OCI-LY3 (cell line): Measurements from ENCODE around the gene STKLD1.
A peak's percentile ranks its signal among the peaks of the same experiment; 100 is the strongest.

Experiments used
- H2AFZ ChIP-seq: fragments of 200-600, 300-600 bp; shearing (Covaris generic); 2 replicates; pipeline ENCODE4 v1.6.0; 2014; ENCODE audit warnings: antibody characterized with exemption, low read depth, low read length
- H3K27ac ChIP-seq: fragments of 200-600, 300-600 bp; sonication (generic); 2 replicates; pipeline ENCODE4 v1.5.1; 2014; ENCODE audit warnings: mild to moderate bottlenecking, low read length, moderate library complexity, mixed read lengths
- H3K27me3 ChIP-seq: fragments of 200-600, 300-600 bp; sonication (generic); 2 replicates; pipeline ENCODE4 v1.6.1; 2014; ENCODE audit warnings: low read depth, low read length, mixed read lengths
- H3K36me3 ChIP-seq: fragments of 200-600, 300-600 bp; sonication (generic); replicated peaks from 2 replicates; pipeline ENCODE3; 2014; ENCODE audit warnings: low read depth, low read length, mixed read lengths
- H3K4me1 ChIP-seq: fragments of 300-600, 200-600 bp; sonication (generic); 2 replicates; pipeline ENCODE4 v1.6.1; 2014; ENCODE audit warnings: low read length, mixed read lengths
- H3K4me2 ChIP-seq: fragments of 200-600, 300-600 bp; sonication (generic); 2 replicates; pipeline ENCODE4 v1.6.1; 2014; ENCODE audit warnings: low read length, mixed read lengths
- H3K4me3 ChIP-seq: fragments of 300-600, 200-600 bp; sonication (generic); 2 replicates; pipeline ENCODE4 v1.5.1; 2014; ENCODE audit warnings: antibody characterized with exemption, mild to moderate bottlenecking, low read length, moderate library complexity
- H3K79me2 ChIP-seq: fragments of 300-600, 200-600 bp; shearing (Covaris generic); 2 replicates; pipeline ENCODE4 v1.6.1; 2014; ENCODE audit warnings: mild to moderate bottlenecking, low read length, mixed read lengths
- H3K9ac ChIP-seq: fragments of 300-600, 200-600 bp; shearing (Covaris generic); 2 replicates; pipeline ENCODE4 v1.6.0; 2014; ENCODE audit warnings: mild to moderate bottlenecking, low read length, moderate library complexity
- H3K9me3 ChIP-seq: fragments of 200-600, 300-600 bp; shearing (Covaris generic); 2 replicates; pipeline ENCODE4 v1.6.1; 2014; ENCODE audit warnings: low read length, mixed read lengths; ENCODE audit not compliant: insufficient read depth
- H4K20me1 ChIP-seq: fragments of 200-600, 300-600 bp; sonication (generic); 2 replicates; pipeline ENCODE4 v1.6.1; 2016; ENCODE audit warnings: low read length, mixed read lengths; ENCODE audit not compliant: insufficient read depth
- EZH2phosphoT487 ChIP-seq: fragments of 200-600 bp; shearing (Covaris generic); IDR thresholded peaks from 2 replicates; pipeline ENCODE4 v1.6.1; 2018; ENCODE audit warnings: antibody characterized with exemption, mixed run types, low read depth
- TF ChIP-seq, protein P1 (sequence below): fragments of 200-600, 300-600 bp; sonication (generic); IDR thresholded peaks from 2 replicates; pipeline ENCODE4 v1.5.1; 2014; ENCODE audit warnings: antibody characterized with exemption, low read length, low read depth

STKLD1 gene

GRCh38 chr9:133354766-133355165, 21.4 kb upstream of the STKLD1 start:
- Histone ChIP-seq H2AFZ (no peak overlapping the region), H3K79me2 (peaks cover 37% of the 10 kb centered on the region), H3K9me3 (no peaks in the 10 kb centered on the region), H4K20me1 (peaks cover 23% of the 10 kb centered on the region), H3K4me1 (peaks cover 18% of the 10 kb centered on the region), H3K27me3 (no peaks in the 10 kb centered on the region), H3K4me3 (no peak overlapping the region), H3K27ac (no peak overlapping the region), H3K36me3 (peaks cover 33% of the 10 kb centered on the region), H3K4me2 (peak overlapping the region; percentile 76), H3K9ac (no peak overlapping the region)
- TF ChIP-seq, protein P1, sequence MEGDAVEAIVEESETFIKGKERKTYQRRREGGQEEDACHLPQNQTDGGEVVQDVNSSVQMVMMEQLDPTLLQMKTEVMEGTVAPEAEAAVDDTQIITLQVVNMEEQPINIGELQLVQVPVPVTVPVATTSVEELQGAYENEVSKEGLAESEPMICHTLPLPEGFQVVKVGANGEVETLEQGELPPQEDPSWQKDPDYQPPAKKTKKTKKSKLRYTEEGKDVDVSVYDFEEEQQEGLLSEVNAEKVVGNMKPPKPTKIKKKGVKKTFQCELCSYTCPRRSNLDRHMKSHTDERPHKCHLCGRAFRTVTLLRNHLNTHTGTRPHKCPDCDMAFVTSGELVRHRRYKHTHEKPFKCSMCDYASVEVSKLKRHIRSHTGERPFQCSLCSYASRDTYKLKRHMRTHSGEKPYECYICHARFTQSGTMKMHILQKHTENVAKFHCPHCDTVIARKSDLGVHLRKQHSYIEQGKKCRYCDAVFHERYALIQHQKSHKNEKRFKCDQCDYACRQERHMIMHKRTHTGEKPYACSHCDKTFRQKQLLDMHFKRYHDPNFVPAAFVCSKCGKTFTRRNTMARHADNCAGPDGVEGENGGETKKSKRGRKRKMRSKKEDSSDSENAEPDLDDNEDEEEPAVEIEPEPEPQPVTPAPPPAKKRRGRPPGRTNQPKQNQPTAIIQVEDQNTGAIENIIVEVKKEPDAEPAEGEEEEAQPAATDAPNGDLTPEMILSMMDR = no peak
- TF ChIP-seq EZH2phosphoT487 = no peak

DNA sequence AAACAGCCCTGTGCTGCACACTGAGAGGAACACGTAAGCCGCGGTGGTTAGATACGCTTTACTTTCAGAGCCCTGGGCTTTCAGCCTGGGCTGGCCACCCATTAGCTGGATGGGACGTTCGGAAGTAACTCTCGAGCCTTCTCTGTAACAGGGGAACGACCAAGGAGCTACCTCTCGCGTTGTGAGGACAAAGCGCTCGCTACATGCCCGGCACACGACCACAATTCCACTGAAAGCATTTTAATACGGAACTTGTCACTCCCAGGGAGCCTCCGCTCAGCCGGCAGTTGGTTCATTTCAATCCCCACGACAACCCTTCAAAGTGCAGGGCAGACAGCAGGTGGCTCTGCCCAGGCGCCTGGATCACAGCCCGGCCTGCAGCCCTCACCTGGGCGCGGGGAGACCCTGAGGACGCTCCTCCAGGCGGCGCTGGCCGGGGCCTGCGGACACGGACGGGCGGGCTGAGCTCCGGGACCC, 20.2 kb upstream of the STKLD1 start:
- peaks cover 30% of the 10 kb centered on the region for H3K79me2 ChIP-seq
- no peak overlapping the region for H3K27ac ChIP-seq
- peaks cover 29% of the 10 kb centered on the region for H3K36me3 ChIP-seq
- no peak overlapping the region for H2AFZ ChIP-seq
- no peaks in the 10 kb centered on the region for H3K9me3 ChIP-seq
- peaks cover 16% of the 10 kb centered on the region for H3K4me1 ChIP-seq
- H3K4me3 ChIP-seq = peak overlapping the region; percentile 87
- H4K20me1 ChIP-seq = peaks cover 15% of the 10 kb centered on the region
- peak overlapping the region; percentile 76 for H3K4me2 ChIP-seq
- H3K27me3 ChIP-seq = no peaks in the 10 kb centered on the region
- TF ChIP-seq, protein P1 = no peak
- TF ChIP-seq EZH2phosphoT487 = no peak
- peak overlapping the region; percentile 63 for H3K9ac ChIP-seq

DNA sequence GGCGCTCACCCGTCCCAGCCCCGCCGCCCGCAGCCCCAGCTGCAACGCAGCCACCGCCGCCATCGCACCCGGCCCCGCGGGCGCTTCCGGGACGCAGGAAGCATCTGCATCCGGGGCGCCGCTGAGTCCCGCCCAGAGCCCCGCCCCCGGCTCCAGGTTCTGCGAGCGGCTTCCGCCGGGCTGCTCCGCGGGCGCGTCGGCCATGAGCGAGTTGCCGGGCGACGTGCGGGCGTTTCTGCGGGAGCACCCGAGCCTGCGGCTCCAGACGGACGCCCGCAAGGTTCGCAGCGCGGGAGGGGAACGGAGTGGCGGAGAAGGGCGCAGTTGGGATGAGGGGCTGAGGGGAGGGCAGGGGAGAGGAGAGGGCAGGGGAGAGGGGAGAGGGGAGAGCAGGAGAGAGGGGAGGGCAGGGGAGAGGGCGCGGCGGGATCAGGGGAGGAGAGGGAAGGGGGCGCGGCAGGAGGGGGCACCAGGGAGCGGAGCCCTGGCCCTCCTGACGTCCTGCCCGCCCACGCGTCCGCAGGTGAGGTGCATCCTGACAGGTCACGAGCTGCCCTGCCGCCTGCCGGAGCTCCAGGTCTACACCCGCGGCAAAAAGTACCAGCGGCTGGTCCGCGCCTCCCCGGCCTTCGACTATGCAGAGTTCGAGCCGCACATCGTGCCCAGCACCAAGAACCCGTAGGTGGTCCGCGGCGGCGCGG, 19.6 kb upstream of the STKLD1 start, which contains the start of the genes SURF1 and SURF2:
Gene SURF1, minus strand, starts transcription at position 97 of the 701 bp plus-strand sequence. Its CDS starts 34 bp downstream, at position 63.
Gene SURF2, plus strand, starts transcription at position 160 of the 701 bp plus-strand sequence. Its CDS starts 43 bp downstream, at position 203.
- H3K9me3 ChIP-seq = no peaks in the 10 kb centered on the region
- peaks cover 28% of the 10 kb centered on the region for H3K36me3 ChIP-seq
- H3K4me1 ChIP-seq = peaks cover 16% of the 10 kb centered on the region
- peak within 1 kb of the TSS; percentile 67 for H3K9ac ChIP-seq
- H3K27ac ChIP-seq = no peak within 1 kb of the TSS
- no peak within 1 kb of the TSS; the same call in 1 of the 2 replicates for H2AFZ ChIP-seq
- H3K4me3 ChIP-seq = peak within 1 kb of the TSS; percentile 87
- H3K27me3 ChIP-seq = no peaks in the 10 kb centered on the region
- peaks cover 30% of the 10 kb centered on the region for H3K79me2 ChIP-seq
- peak within 1 kb of the TSS; percentile 76 for H3K4me2 ChIP-seq
- no peak for TF ChIP-seq EZH2phosphoT487
- TF ChIP-seq, protein P1 = no peak
- H4K20me1 ChIP-seq = peaks cover 10% of the 10 kb centered on the region

DNA sequence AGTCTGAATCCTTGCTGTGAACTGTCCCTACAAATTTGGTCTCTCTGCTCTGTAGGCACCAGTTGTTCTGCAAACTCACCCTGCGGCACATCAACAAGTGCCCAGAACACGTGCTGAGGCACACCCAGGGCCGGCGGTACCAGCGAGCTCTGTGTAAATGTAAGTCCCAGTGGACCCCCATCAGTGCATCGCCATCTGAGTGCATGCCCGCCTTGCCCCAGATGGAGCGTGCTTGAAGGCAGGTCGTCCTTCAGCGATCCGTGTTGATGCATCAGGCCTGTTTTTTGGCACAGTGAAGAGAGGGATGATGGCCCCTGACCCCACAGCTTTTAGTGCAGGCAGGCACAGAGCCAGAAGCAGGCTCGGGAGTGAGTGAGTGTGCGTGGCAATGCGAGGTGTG, 18.5 kb upstream of the STKLD1 start:
- Histone ChIP-seq H3K4me1 (peaks cover 16% of the 10 kb centered on the region), H3K27ac (no peak overlapping the region), H2AFZ (no peak overlapping the region), H3K9ac (no peak overlapping the region), H3K36me3 (peaks cover 28% of the 10 kb centered on the region), H3K4me3 (no peak overlapping the region), H3K27me3 (no peaks in the 10 kb centered on the region), H3K4me2 (peak overlapping the region; percentile 73), H3K79me2 (peaks cover 30% of the 10 kb centered on the region), H3K9me3 (no peaks in the 10 kb centered on the region), H4K20me1 (no peaks in the 10 kb centered on the region)
- TF ChIP-seq, protein P1 = no peak
- no peak for TF ChIP-seq EZH2phosphoT487
